WTC11 (cell line): ENCODE measurements around the gene SWT1.

Experiments used
- ZNF423 ChIP-seq: fragments of 250-450 bp; sonication (Bioruptor Pico); IDR thresholded peaks from 2 replicates; pipeline ENCODE4 v2.1.2; 2022; ENCODE audit warnings: mild to moderate bottlenecking, moderate library complexity
- TF ChIP-seq, protein P1 (sequence below): fragments of 200-600 bp; IDR thresholded peaks from 2 replicates; pipeline ENCODE4 v1.8.0; 2022; ENCODE audit warnings: antibody characterized with exemption
- TF ChIP-seq, protein P2 (sequence below): fragments of 250-450 bp; sonication (Bioruptor Pico); IDR thresholded peaks from 2 replicates; pipeline ENCODE4 v1.9.0; 2021; ENCODE audit warnings: mild to moderate bottlenecking
- TF ChIP-seq, protein P3 (sequence below): sonication (generic); formaldehyde crosslinking; IDR thresholded peaks from 2 replicates; pipeline ENCODE4 v1.8.0; 2022; ENCODE audit warnings: mild to moderate bottlenecking, missing genetic modification reagents

DNA sequence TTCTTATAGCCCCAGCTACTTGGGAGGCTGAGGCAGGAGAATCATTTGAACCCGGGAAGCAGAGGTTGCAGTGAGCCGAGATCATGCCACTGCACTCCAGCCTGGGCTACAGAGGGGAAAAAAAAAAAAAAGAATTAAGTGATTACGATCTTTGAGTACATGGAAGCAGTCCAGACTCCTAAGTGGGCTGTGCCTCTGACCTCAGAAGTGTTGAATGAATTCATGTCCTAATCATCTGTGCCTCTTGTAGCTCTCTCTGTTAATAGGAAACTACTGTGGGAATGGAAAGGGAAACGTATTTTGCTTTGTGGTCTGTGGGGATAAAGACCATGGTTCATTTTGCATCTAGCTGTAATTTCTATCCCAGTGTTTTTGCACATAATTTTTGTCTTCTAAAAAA lies 168.4 kb downstream of the SWT1 start:
- TF ChIP-seq, protein P1, sequence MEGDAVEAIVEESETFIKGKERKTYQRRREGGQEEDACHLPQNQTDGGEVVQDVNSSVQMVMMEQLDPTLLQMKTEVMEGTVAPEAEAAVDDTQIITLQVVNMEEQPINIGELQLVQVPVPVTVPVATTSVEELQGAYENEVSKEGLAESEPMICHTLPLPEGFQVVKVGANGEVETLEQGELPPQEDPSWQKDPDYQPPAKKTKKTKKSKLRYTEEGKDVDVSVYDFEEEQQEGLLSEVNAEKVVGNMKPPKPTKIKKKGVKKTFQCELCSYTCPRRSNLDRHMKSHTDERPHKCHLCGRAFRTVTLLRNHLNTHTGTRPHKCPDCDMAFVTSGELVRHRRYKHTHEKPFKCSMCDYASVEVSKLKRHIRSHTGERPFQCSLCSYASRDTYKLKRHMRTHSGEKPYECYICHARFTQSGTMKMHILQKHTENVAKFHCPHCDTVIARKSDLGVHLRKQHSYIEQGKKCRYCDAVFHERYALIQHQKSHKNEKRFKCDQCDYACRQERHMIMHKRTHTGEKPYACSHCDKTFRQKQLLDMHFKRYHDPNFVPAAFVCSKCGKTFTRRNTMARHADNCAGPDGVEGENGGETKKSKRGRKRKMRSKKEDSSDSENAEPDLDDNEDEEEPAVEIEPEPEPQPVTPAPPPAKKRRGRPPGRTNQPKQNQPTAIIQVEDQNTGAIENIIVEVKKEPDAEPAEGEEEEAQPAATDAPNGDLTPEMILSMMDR, result no peak
- no peak for TF ChIP-seq ZNF423 (CRISPR knock-in tag)
- TF ChIP-seq, protein P2, sequence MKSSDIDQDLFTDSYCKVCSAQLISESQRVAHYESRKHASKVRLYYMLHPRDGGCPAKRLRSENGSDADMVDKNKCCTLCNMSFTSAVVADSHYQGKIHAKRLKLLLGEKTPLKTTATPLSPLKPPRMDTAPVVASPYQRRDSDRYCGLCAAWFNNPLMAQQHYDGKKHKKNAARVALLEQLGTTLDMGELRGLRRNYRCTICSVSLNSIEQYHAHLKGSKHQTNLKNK, result no peak
- TF ChIP-seq, protein P3, sequence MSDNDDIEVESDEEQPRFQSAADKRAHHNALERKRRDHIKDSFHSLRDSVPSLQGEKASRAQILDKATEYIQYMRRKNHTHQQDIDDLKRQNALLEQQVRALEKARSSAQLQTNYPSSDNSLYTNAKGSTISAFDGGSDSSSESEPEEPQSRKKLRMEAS (CRISPR knock-in tag), result no peak
